ENCODE data around the gene PRKAR1B. TPM values are rescaled to one million over a fixed set of nuclear protein-coding genes. Genes with fewer than 3 reads are reported as not detected.

PRKAR1B gene
- total and polyA plus RNA-seq, 2 donors (not counting 1 experiment from before 2014, with no cell fraction given): 4.5 to 8.6 TPM

- Mint-ChIP-seq H3K4me3 (no peak overlapping the region), H3K9me3 (ENCODE audit: insufficient read depth) (no peaks in the 10 kb centered on the region), H3K4me1 (no peaks in the 10 kb centered on the region), H3K27ac (no peak overlapping the region), H3K27me3 (no peaks in the 10 kb centered on the region)
- no peak overlapping the region for H3K4me2 ChIP-seq (replicated peaks; ENCODE audit: low read depth, low read length, poor library complexity, severe bottlenecking)
- 96% methylated on average over 18 of the region's 23 CpGs for WGBS (ENCODE audit: insufficient coverage)
- TF ChIP-seq CTCF (IDR thresholded peaks at IDR 0.05) (no peak), EZH2 (IDR thresholded peaks at IDR 0.05; ENCODE audit: borderline replicate concordance, insufficient read depth, low read depth, low read length, poor library complexity, severe bottlenecking) (no peak)
- no peaks in the 10 kb centered on the region for H3K36me3 ChIP-seq (replicated peaks in 1 of 2; ENCODE audit: control extremely low read depth in 1 of 2, control insufficient read depth in 1 of 2, extremely low read depth in 1 of 2, insufficient read depth in 2 of 2, low read length in 1 of 2)
- CTCF ChIA-PET: no interaction called here
- H3K9ac ChIP-seq (ENCODE audit: low read length): no peak overlapping the region
- no peaks in the 10 kb centered on the region for H3K27me3 ChIP-seq (replicated peaks in 1 of 4; ENCODE audit: control extremely low read depth in 1 of 4, control insufficient read depth in 3 of 4, insufficient read depth in 4 of 4, low read length in 3 of 4)
- POLR2A ChIA-PET: no interaction called here
- no peak overlapping the region for H2AFZ ChIP-seq (ENCODE audit: insufficient read depth, low read depth, low read length, poor library complexity, severe bottlenecking)
- H3K79me2 ChIP-seq (ENCODE audit: control insufficient read depth, insufficient read depth, low read length): no peaks in the 10 kb centered on the region
- H3K27ac ChIP-seq (ENCODE audit: low read length in 2 of 2): no peak overlapping the region
- no peak overlapping the region for H3K4me3 ChIP-seq (ENCODE audit: control extremely low read depth in 1 of 5, extremely low read depth in 1 of 5, insufficient read depth in 1 of 5, low read depth in 2 of 5, low read length in 4 of 5)
- ATAC-seq (ENCODE audit: low read depth) (no peak), DNase-seq (no peak)
- no peaks in the 10 kb centered on the region for H3K9me3 ChIP-seq (ENCODE audit: control extremely low read depth in 1 of 3, control insufficient read depth in 2 of 3, insufficient read depth in 1 of 3, low read length in 2 of 3)
- intact Hi-C loops (cut with micrococcal nuclease): no loop called here
- no peaks in the 10 kb centered on the region for H3K4me1 ChIP-seq (ENCODE audit: control insufficient read depth in 2 of 2, insufficient read depth in 2 of 2, low read length in 2 of 2)
- H4K20me1 ChIP-seq (ENCODE audit: control insufficient read depth, insufficient read depth, low read length, poor library complexity, severe bottlenecking): no peaks in the 10 kb centered on the region
These were observed 153.1 kb downstream of the PRKAR1B start for GRCh38 chr7:573933-574381.

- 97% methylated on average over 36 of the region's 36 CpGs for WGBS (ENCODE audit: insufficient coverage)
- no peak for ATAC-seq (ENCODE audit: low read depth)
- Histone ChIP-seq H3K36me3 (replicated peaks in 1 of 2; ENCODE audit: control extremely low read depth in 1 of 2, control insufficient read depth in 1 of 2, extremely low read depth in 1 of 2, insufficient read depth in 2 of 2, low read length in 1 of 2) (no peaks in the 10 kb centered on the region), H3K27ac (ENCODE audit: low read length in 2 of 2) (no peak overlapping the region), H3K79me2 (ENCODE audit: control insufficient read depth, insufficient read depth, low read length) (no peaks in the 10 kb centered on the region), H3K4me1 (ENCODE audit: control insufficient read depth in 2 of 2, insufficient read depth in 2 of 2, low read length in 2 of 2) (no peaks in the 10 kb centered on the region), H3K4me2 (replicated peaks; ENCODE audit: low read depth, low read length, poor library complexity, severe bottlenecking) (no peak overlapping the region), H4K20me1 (ENCODE audit: control insufficient read depth, insufficient read depth, low read length, poor library complexity, severe bottlenecking) (no peaks in the 10 kb centered on the region), H3K27me3 (replicated peaks in 1 of 4; ENCODE audit: control extremely low read depth in 1 of 4, control insufficient read depth in 3 of 4, insufficient read depth in 4 of 4, low read length in 3 of 4) (no peaks in the 10 kb centered on the region), H3K9me3 (ENCODE audit: control extremely low read depth in 1 of 3, control insufficient read depth in 2 of 3, insufficient read depth in 1 of 3, low read length in 2 of 3) (peaks cover 0 to 2% (median 0%) of the 10 kb centered on the region in 3 donors), H2AFZ (ENCODE audit: insufficient read depth, low read depth, low read length, poor library complexity, severe bottlenecking) (no peak overlapping the region), H3K4me3 (ENCODE audit: control extremely low read depth in 1 of 5, extremely low read depth in 1 of 5, insufficient read depth in 1 of 5, low read depth in 2 of 5, low read length in 4 of 5) (no peak overlapping the region), H3K9ac (ENCODE audit: low read length) (no peak overlapping the region)
- H3K27ac Mint-ChIP-seq: no peak overlapping the region
- H3K4me1 Mint-ChIP-seq: no peaks in the 10 kb centered on the region
- ChIA-PET POLR2A (no interaction called here), CTCF (no interaction called here)
- H3K4me3 Mint-ChIP-seq: no peak overlapping the region
- H3K9me3 Mint-ChIP-seq (ENCODE audit: insufficient read depth): no peaks in the 10 kb centered on the region
- TF ChIP-seq EZH2 (IDR thresholded peaks at IDR 0.05; ENCODE audit: borderline replicate concordance, insufficient read depth, low read depth, low read length, poor library complexity, severe bottlenecking) (no peak), CTCF (IDR thresholded peaks at IDR 0.05) (no peak)
- intact Hi-C loops (cut with micrococcal nuclease): no loop called here
- no peak for DNase-seq
- H3K27me3 Mint-ChIP-seq: no peaks in the 10 kb centered on the region
These were observed 153.7 kb downstream of the PRKAR1B start for GRCh38 chr7:573269-573932.

Measured in B cell (primary cell).